Femur (tissue), 1 donor: ENCODE data around the gene APLF.

Experiments
- DNase-seq: peaks from one replicate; pipeline ENCODE4 v3.0.0-alpha.2; 2017

The APLF gene

GRCh38 chr2:68467077-68467960 is at the start of gene APLF, which contains the start of gene FBXO48:
APLF (plus strand) TSS chr2:68467585; CDS start chr2:68467732, 147 bp downstream.
FBXO48 (minus strand) TSS chr2:68467294; CDS start chr2:68465145, 2,149 bp downstream.
- peak; percentile 99 for DNase-seq

- no peak for DNase-seq
These were observed 49.5 kb upstream of the APLF start for GRCh38 chr2:68417926-68418325.

GRCh38 chr2:68418419-68418818 is 49.0 kb upstream of the APLF start:
- DNase-seq: no peak

GRCh38 chr2:68418855-68419254 is 48.5 kb upstream of the APLF start:
- DNase-seq: no peak

- no peak for DNase-seq
These were observed 47.0 kb upstream of the APLF start for GRCh38 chr2:68420254-68420910.

GRCh38 chr2:68423966-68424650 is 43.3 kb upstream of the APLF start:
- DNase-seq: no peak

GRCh38 chr2:68425503-68425902 is 41.9 kb upstream of the APLF start:
- no peak for DNase-seq

GRCh38 chr2:68426446-68426845 is 40.9 kb upstream of the APLF start:
- DNase-seq: no peak

- no peak for DNase-seq
These were observed 40.4 kb upstream of the APLF start for GRCh38 chr2:68426848-68427579.

GRCh38 chr2:68428126-68428525 is 39.3 kb upstream of the APLF start:
- DNase-seq: no peak

GRCh38 chr2:68428746-68429145 is 38.6 kb upstream of the APLF start:
- no peak for DNase-seq

- DNase-seq: no peak
These were observed 38.0 kb upstream of the APLF start for GRCh38 chr2:68429311-68429826.

GRCh38 chr2:68431316-68431972 is 35.9 kb upstream of the APLF start:
- no peak for DNase-seq

GRCh38 chr2:68432696-68433658 is 34.4 kb upstream of the APLF start:
- DNase-seq: no peak

- DNase-seq: no peak
These were observed 32.4 kb upstream of the APLF start for GRCh38 chr2:68434981-68435380.

GRCh38 chr2:68435615-68436014 is 31.8 kb upstream of the APLF start:
- DNase-seq: no peak

GRCh38 chr2:68436270-68436669 is 31.1 kb upstream of the APLF start:
- DNase-seq: no peak

GRCh38 chr2:68438455-68439303 is 28.7 kb upstream of the APLF start:
- no peak for DNase-seq

- DNase-seq: peak; percentile 88
These were observed 26.0 kb upstream of the APLF start for GRCh38 chr2:68441179-68441993.
